ENCODE results near the gene HPCA.
"Not testable (repeated sequence)": the region's sequence is repeated elsewhere in the genome, so short reads cannot be mapped to it uniquely, and the experiment has no call there.

HPCA gene

DNA sequence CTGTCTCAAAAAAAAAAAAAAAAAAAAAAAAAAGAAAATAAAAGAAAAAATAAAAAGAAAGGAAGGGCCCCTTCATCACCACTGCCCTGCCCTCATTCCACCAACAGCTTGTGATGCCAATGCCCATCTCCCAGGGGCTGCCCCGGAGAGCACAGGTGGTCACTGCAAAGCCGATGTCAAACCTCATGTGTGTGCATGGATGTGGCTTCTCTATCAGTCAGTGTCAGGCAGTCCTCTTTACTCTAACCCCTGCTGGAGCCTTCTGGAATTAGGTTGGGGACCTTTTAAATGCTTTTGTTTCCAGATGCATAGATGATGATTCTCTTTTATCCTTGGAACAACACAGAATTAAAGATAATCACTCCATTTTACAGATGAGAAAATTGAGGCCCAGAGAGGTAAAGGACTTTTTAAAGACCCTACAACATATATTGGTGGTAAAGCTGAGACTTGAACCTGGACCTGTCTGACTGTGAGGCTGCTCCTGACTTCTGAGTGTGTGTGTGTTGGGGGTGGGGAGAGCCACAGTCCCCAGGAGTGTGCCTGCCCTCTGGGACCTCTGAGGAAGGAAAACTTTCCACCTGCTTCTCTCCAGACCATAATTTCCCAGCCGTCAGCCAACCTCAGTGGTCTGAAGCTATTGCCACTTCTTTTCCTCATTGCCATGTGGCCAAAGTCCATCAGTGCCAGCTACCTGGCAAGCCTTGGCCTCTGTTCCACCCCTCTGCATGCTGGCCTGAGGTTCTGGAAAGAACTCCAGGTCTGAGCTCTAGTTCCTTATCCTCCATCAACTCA, 17.9 kb downstream of the HPCA start:
- no peak for TF ChIP-seq JUND (IDR thresholded peaks at IDR 0.05; ENCODE audit: low read depth)
- in situ Hi-C loops (cut with HindIII; ENCODE audit: low pct_unique_long_range_greater_than_20kb, low sequenced_read_pairs), result no loop called here
- DNase-seq (ENCODE audit: low read depth in 1 of 2, low spot score in 1 of 2), result no peak

DNA sequence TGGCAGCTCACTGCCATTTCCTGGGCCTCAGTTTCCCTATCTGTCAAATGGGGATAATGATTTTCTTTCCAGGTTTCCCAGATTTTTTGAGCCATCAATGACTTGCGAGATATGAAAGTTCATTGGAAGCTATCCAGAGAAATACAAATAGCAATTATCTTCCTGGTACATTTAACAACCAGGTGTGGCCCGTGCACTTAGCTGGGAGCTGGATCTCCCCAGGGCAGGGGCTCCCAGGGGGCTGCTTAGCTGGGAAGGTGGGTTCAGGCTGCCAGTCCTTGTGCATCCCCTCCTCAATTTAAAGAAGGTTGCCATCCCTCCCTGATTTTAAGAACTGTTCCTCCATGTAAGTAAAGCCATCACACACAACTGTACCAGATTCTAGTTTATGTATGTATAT, 18.5 kb downstream of the HPCA start:
- in situ Hi-C loops (cut with HindIII; ENCODE audit: low pct_unique_long_range_greater_than_20kb, low sequenced_read_pairs), result no loop called here
- DNase-seq (ENCODE audit: low read depth in 1 of 2, low spot score in 1 of 2), result no peak
- TF ChIP-seq JUND (IDR thresholded peaks at IDR 0.05; ENCODE audit: low read depth), result no peak

DNA sequence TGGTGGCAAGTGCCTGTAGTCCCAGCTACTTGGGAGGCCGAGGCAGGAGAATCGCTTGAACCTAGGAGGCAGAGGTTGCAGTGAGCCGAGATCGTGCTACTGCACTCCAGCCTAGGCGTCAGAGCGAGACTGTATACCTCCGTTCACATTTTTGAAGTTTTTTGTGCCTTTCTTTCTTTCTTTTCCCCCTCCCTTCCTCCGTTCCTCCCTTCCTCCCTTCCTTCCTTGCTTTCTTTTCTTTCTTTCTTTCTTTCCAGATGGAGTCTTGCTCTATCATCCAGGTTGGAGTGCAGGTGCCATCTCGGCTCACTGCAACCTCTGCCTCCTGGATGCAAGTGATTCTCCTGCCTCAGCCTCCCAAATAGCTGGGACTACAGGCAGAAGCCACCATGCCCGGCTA, 19.3 kb downstream of the HPCA start:
- DNase-seq (ENCODE audit: low read depth in 1 of 2, low spot score in 1 of 2); in situ Hi-C loops (cut with HindIII; ENCODE audit: low pct_unique_long_range_greater_than_20kb, low sequenced_read_pairs): not testable (repeated sequence)

DNA sequence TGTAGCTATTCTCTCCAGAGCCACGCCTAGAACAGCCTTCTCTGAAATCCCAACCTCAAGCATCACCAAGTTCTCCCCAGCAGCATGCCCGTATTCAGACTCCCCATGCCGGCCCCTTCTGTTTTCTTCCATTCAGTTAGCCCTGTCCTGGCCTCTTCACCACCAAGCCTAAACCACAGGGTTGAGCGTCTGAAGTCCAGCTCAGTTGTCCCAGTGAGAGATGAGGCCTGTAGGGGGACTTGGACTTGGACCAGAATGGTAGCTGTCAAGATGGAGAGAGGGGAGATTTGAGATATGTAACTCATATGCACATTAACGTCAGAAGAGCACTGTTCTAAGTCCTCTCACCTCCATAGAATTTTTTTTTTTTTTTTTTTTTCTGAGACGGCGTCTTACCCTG, 20.4 kb downstream of the HPCA start:
- TF ChIP-seq JUND (IDR thresholded peaks at IDR 0.05; ENCODE audit: low read depth), result no peak
- in situ Hi-C loops (cut with HindIII; ENCODE audit: low pct_unique_long_range_greater_than_20kb, low sequenced_read_pairs), result no loop called here
- no peak for DNase-seq (ENCODE audit: low read depth in 1 of 2, low spot score in 1 of 2)

DNA sequence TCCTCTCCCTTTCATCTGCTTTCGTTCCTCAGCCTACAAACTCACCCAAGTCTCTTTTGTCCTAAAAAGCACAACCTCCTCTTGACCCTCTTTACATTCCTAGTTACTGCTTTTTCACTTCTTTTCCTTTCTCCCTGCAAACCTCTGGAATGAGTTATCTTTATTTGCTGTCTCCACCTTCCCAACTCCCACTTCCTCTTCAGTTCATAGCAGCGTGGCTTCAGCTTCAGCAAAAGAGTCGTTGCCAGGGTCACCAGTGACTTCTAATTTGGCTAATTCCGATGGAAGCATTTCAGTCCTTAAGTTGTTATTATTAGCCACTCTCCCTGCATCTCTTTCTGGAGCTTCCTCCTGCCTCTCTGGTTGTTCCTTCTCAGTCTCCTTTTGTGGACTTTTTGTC, 21.1 kb downstream of the HPCA start:
- no peak for TF ChIP-seq JUND (IDR thresholded peaks at IDR 0.05; ENCODE audit: low read depth)
- in situ Hi-C loops (cut with HindIII; ENCODE audit: low pct_unique_long_range_greater_than_20kb, low sequenced_read_pairs), result no loop called here
- DNase-seq (ENCODE audit: low read depth in 1 of 2, low spot score in 1 of 2), result peak in 1 of 2 experiments; percentile 40

DNA sequence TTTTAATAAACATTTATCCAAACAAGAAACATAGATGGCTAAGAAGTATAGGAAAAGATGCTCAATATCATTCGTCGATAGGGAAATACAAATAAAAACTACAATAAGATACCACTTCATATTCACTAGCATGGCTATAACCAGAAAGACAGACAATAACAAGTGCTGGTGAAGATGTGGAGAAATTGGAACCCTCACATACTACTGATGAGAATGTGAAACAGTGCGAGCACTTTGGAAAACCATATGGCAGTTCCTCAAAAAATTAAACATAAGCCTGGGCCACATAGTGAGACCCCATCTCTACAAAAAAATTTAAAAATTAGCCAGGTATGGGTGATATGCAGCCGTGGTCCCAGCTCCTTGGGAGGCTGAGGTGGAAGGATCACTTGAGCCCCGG, 24.0 kb downstream of the HPCA start:
- in situ Hi-C loops (cut with HindIII; ENCODE audit: low pct_unique_long_range_greater_than_20kb, low sequenced_read_pairs), result no loop called here
- no peak for TF ChIP-seq JUND (IDR thresholded peaks at IDR 0.05; ENCODE audit: low read depth)

DNA sequence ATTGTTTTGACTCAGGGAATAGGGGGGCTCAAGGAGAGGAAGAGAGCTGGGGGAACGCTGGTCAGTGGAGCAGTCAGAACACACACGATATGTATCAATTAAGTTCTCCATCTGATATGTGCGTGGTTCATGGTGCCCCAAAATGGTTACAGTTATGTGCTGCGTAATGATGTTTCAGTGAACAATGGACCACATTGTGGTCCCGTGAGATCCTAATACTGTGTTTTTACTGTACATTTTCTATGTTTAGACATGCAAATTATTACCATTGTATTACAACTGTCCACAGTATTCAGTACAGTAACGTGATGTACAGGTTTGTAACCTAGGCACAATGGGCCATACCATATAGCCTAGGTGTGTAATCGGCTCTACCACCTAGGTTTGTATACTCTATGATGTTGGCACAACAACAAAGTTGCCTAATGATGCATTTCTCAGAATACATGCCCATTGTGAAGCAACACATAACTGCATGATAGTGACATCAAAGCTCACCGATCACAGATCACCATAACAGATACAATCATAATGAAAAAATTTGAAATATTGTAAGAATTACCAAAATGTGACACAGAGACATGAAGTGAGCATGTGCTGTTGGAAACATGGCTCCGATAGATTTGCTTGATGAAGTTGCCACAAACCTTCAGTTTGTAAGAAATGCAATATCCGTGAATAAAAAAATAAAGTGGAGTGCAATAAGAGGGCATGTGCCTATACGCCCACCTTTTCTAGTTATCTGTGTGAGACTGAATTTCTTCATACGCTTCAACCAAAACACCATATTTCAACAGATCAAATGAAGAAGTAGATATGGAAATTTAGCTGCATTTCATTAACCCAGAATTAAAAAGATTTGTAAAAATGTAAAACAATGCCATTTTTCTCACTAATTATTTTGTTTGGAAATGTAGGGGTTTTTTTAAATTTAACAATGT, 29.7 kb downstream of the HPCA start:
- in situ Hi-C loops (cut with HindIII; ENCODE audit: low pct_unique_long_range_greater_than_20kb, low sequenced_read_pairs), result no loop called here
- no peak for TF ChIP-seq JUND (IDR thresholded peaks at IDR 0.05; ENCODE audit: low read depth)

More for the DNA sequence above, 24.0 kb downstream of the HPCA start:
- no peak for DNase-seq (ENCODE audit: low read depth in 1 of 2, low spot score in 1 of 2)

DNA sequence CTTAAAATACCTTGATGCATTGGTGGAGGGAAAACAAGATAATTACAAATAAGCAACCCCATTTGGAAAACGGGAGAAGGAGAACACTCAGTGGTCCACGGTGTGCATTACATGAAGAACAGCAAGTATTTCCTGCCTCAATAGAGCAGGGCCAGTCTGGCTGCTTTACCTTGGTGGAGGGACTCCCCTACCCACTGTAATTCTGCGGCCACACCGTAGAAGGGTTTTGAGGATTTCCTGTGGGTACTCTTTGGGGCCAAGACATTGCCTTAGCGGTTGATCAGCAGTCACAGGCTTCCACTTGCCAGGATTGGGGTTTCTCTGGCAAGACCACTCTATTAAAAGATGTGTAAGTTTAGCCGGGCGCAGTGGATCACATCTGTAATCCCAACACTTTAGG, 31.2 kb downstream of the HPCA start:
- no peak for TF ChIP-seq JUND (IDR thresholded peaks at IDR 0.05; ENCODE audit: low read depth)
- in situ Hi-C loops (cut with HindIII; ENCODE audit: low pct_unique_long_range_greater_than_20kb, low sequenced_read_pairs), result no loop called here

More for the DNA sequence above, 29.7 kb downstream of the HPCA start:
- DNase-seq (ENCODE audit: low read depth in 1 of 2, low spot score in 1 of 2), result no peak

DNA sequence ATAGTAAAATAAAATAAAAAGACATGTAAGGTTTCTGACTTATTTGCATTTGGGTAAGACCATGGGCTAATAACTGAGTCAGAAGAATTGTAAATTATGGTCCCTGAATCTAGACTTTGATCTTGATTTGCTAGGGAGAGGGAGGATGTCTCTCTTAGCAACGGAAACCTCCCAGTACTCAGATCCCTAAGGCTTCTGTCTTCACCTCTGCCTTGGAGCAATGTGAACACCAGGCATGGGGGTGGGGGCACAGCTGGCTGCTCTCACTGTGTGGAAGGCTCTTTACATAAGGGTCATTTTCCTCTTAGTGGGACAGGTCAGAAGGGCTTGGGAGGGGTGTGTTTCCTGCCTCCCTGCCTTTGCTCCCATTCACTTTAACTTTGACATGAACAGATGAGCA, 31.9 kb downstream of the HPCA start:
- TF ChIP-seq JUND (IDR thresholded peaks at IDR 0.05; ENCODE audit: low read depth), result no peak
- DNase-seq (ENCODE audit: low read depth in 1 of 2, low spot score in 1 of 2), result no peak
- in situ Hi-C loops (cut with HindIII; ENCODE audit: low pct_unique_long_range_greater_than_20kb, low sequenced_read_pairs), result no loop called here

More for the DNA sequence above, 31.2 kb downstream of the HPCA start:
- DNase-seq (ENCODE audit: low read depth in 1 of 2, low spot score in 1 of 2), result no peak

DNA sequence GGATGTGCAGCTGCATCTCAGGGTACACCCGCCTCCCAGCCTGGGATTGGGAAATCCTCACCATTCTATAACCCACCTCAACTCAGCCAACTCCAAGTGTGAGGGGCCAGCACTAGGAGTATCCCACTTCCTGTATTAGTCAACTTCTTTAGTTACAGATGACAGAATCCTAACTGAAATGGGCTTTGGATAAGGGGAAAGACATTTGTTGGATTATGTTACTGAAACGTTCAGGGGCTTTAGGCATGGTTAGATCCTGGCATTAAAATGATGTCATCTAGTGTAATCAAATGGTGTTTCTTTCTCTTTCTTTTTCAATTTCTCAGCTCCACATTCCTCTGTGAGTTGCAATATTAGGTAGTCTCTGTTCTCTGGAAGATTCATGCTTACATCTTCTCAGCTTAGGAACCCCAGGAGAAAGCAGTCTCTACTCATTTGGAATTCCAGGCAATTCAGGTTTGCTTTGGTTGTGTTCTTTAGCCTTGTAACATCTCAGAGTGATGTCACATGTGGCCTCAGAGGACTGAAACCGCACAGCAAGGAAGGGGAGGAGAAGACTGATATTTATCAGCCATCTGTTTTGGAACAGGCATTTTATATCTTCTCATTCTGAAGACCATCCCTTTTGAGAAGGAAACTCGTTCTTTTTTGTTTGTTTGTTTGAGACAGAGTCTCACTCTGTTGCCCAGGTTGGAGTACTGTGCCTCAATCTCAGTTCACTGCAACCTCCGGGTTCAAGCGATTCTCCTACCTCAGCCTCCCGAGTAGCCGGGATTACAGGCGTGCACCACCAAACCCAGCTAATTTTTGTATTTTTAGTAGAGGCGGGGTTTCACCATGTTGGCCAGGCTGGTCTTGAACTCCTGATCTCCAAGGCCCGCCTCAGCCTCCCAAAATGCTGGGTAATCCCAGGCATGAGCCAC, 33.8 kb downstream of the HPCA start:
- in situ Hi-C loops (cut with HindIII; ENCODE audit: low pct_unique_long_range_greater_than_20kb, low sequenced_read_pairs), result no loop called here
- TF ChIP-seq JUND (IDR thresholded peaks at IDR 0.05; ENCODE audit: low read depth), result no peak
- no peak for DNase-seq (ENCODE audit: low read depth in 1 of 2, low spot score in 1 of 2)

DNA sequence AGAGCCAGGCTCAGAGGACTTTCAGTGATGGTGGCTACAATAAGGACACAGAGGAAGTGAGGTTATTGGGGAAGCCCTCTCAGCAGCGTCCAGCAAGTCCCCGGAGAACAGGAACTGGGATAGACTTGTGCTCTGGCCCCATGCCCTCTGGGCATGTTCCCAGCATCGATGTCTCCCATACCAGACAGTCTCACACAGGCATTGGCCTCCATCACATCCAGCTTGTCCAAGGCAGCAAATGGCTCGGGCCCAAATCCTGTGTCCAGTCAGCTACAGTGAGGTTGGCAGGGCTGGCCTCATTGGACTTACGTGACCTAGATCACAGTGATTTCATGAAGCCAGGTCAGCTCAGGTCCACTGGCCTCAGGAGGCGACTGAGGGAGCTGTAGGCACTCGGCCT, 34.5 kb downstream of the HPCA start:
- DNase-seq (ENCODE audit: low read depth in 1 of 2, low spot score in 1 of 2), result no peak
- no peak for TF ChIP-seq JUND (IDR thresholded peaks at IDR 0.05; ENCODE audit: low read depth)
- in situ Hi-C loops (cut with HindIII; ENCODE audit: low pct_unique_long_range_greater_than_20kb, low sequenced_read_pairs), result no loop called here

DNA sequence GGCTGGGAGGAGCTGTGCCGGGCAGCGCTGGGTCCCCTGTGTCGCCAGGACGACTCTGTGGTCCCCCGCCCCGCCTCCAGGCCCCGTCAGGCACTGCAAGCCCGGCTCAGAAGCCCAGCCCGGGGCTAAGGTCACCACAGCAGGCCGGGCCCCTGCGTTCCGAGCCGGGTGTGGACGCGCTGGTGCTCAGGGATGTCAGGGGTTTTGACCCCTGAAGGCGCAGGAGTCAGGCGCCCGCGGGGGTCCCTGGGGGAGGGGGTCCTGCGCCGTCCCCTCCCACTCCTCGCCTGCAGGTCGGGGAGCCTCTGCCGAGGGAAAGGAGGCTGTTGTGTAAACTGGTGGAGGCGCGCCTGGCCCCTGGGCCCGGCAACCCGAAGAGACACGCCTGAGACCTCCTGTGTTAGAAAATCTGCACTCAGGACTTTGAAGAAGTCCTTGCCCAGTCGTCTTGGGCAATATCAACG, 38.6 kb downstream of the HPCA start:
- no peak for DNase-seq (ENCODE audit: low read depth in 1 of 2, low spot score in 1 of 2)
- in situ Hi-C loops (cut with HindIII; ENCODE audit: low pct_unique_long_range_greater_than_20kb, low sequenced_read_pairs), result no loop called here
- no peak for TF ChIP-seq JUND (IDR thresholded peaks at IDR 0.05; ENCODE audit: low read depth)
